Activated CD8-positive, alpha-beta T cell treated with anti-CD3 and anti-CD28 coated beads for 36 hours (primary cell): ENCODE measurements around the gene CSF2RB. TPM values are rescaled to one million over a fixed set of nuclear protein-coding genes. Genes with fewer than 3 reads are reported as not detected.
A peak's percentile ranks its signal among the peaks of the same experiment; 100 is the strongest.

ENCODE experiments used
- ATAC-seq: fragments of 200-7000 bp; cut with Tn5 transposase; one replicate; pipeline ENCODE4 v1.10.0; 2021; ENCODE audit warnings: mild to moderate bottlenecking, moderate library complexity
- CTCF ChIA-PET: fragments of 350-600 bp; sonication (Branson Sonifier 250); formaldehyde crosslinking; loops from one replicate; lab custom pipeline; 2021; ENCODE audit warnings: antibody characterized with exemption; lab: Charles Lee
- POLR2A ChIA-PET: fragments of 350-600 bp; sonication (Branson Sonifier 250); formaldehyde crosslinking; loops from one replicate; lab custom pipeline; 2021; ENCODE audit warnings: antibody characterized with exemption; lab: Charles Lee
- DNase-seq: peaks from one replicate; pipeline ENCODE4 v3.0.0-alpha.2; 2020
- H3K27ac Mint-ChIP-seq: one replicate; pipeline ENCODE4 v1.8.0; 2021; ENCODE audit warnings: mild to moderate bottlenecking, mixed read lengths
- H3K27me3 Mint-ChIP-seq: one replicate; pipeline ENCODE4 v1.8.0; 2021; ENCODE audit warnings: mixed read lengths
- H3K36me3 Mint-ChIP-seq: one replicate; pipeline ENCODE4 v1.8.0; 2021; ENCODE audit warnings: low read depth, mixed read lengths
- H3K4me1 Mint-ChIP-seq: one replicate; pipeline ENCODE4 v1.8.0; 2021; ENCODE audit warnings: low read depth, mixed read lengths
- H3K4me3 Mint-ChIP-seq: one replicate; pipeline ENCODE4 v1.8.0; 2021; ENCODE audit warnings: mild to moderate bottlenecking, moderate library complexity, mixed read lengths
- H3K9me3 Mint-ChIP-seq: one replicate; pipeline ENCODE4 v1.8.0; 2021; ENCODE audit warnings: mixed read lengths
- intact Hi-C: fragments of 100-400 bp; cut with micrococcal nuclease; formaldehyde crosslinking; loops from one replicate; pipeline ENCODE4 v1.10.0; 2022
- total RNA-seq, 2 experiments: library from RNA; stranded (reverse); gene quantifications; one replicate each; pipeline ENCODE4 v1.2.3, GENCODE V29; 2021
- TF ChIP-seq, protein P1 (sequence below): fragments of 200-600 bp; IDR thresholded peaks from one replicate; pipeline ENCODE4 v1.8.0; 2022; ENCODE audit warnings: antibody characterized with exemption, mild to moderate bottlenecking

CSF2RB gene
- total RNA-seq, 2 experiments from 2014 or later: 0.16 to 0.29 TPM

DNA sequence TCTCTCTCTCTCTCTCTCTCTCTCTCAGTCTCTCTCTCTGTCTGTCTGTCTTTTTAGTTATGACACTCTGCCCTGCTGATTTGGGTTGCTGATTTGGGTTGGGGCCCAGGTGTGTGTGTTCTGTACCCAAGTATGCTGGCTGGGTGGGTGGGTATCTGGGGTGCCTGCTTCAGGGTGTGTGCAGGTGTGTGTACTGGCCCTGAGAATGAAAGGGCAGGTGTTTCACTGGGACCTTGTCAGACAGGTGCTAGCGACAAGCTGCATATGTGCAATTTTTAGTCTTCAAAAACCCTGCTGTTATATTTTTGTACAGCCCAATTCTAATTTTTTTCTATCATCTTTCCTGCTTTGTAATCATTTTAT is 943 bp downstream of the CSF2RB start:
- CTCF ChIA-PET: no interaction called here
- ATAC-seq (no peak), DNase-seq (no peak)
- Mint-ChIP-seq H3K36me3 (no peaks in the 10 kb centered on the region), H3K27me3 (peaks cover 15% of the 10 kb centered on the region), H3K9me3 (no peaks in the 10 kb centered on the region), H3K4me3 (no peak overlapping the region), H3K27ac (no peak overlapping the region), H3K4me1 (no peaks in the 10 kb centered on the region)
- TF ChIP-seq, protein P1, sequence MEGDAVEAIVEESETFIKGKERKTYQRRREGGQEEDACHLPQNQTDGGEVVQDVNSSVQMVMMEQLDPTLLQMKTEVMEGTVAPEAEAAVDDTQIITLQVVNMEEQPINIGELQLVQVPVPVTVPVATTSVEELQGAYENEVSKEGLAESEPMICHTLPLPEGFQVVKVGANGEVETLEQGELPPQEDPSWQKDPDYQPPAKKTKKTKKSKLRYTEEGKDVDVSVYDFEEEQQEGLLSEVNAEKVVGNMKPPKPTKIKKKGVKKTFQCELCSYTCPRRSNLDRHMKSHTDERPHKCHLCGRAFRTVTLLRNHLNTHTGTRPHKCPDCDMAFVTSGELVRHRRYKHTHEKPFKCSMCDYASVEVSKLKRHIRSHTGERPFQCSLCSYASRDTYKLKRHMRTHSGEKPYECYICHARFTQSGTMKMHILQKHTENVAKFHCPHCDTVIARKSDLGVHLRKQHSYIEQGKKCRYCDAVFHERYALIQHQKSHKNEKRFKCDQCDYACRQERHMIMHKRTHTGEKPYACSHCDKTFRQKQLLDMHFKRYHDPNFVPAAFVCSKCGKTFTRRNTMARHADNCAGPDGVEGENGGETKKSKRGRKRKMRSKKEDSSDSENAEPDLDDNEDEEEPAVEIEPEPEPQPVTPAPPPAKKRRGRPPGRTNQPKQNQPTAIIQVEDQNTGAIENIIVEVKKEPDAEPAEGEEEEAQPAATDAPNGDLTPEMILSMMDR: no peak
- intact Hi-C loops: no loop called here
- POLR2A ChIA-PET: interaction anchor here (1.0 kb wide), 1 partner anchor 138 kb away, joined by 3 read pairs; the partner anchor contains the start of gene IFT27

DNA sequence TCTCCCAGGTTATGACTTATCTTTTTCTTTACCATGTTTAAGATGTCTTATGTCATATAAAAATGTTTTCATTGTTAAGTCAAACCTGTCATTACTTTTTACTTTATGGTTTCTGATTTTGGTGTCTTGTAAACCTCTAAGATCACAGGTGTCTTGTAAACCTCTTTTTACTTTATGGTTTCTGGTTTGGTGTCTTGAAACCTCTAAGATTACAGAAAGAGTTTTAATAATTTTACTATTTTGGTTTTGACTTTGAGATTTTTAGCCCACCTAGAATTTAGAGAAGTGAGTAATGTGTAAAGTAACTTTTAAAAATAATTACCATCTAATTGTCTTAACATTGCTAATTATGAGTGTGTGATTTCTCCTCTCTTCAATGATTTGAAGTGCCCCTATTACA is 2.6 kb downstream of the CSF2RB start:
- POLR2A ChIA-PET: no interaction called here
- no peak for DNase-seq
- H3K27ac Mint-ChIP-seq: no peak overlapping the region
- H3K9me3 Mint-ChIP-seq: no peaks in the 10 kb centered on the region
- no peaks in the 10 kb centered on the region for H3K36me3 Mint-ChIP-seq
- TF ChIP-seq, protein P1: no peak
- ATAC-seq: no peak
- intact Hi-C loops: no loop called here
- no peak overlapping the region for H3K4me3 Mint-ChIP-seq
- H3K27me3 Mint-ChIP-seq: peaks cover 21% of the 10 kb centered on the region
- CTCF ChIA-PET: interaction anchor here (1.7 kb wide), 1 partner anchor 60 kb away, joined by 9 read pairs; no protein-coding TSS in a partner anchor
- H3K4me1 Mint-ChIP-seq: no peaks in the 10 kb centered on the region

- intact Hi-C loops: no loop called here
- no peak for DNase-seq
- ChIA-PET POLR2A (interaction anchor here (0.8 kb wide), 2 partner anchors 11 to 339 kb away, joined by 3 read pairs; no protein-coding TSS in a partner anchor), CTCF (no interaction called here)
- no peaks in the 10 kb centered on the region for H3K36me3 Mint-ChIP-seq
- H3K27me3 Mint-ChIP-seq: peaks cover 18% of the 10 kb centered on the region
- no peak overlapping the region for H3K27ac Mint-ChIP-seq
- TF ChIP-seq, protein P1: no peak
- H3K4me3 Mint-ChIP-seq: no peak overlapping the region
- H3K9me3 Mint-ChIP-seq: no peaks in the 10 kb centered on the region
- no peak for ATAC-seq
- no peaks in the 10 kb centered on the region for H3K4me1 Mint-ChIP-seq
Observed at GRCh38 chr22:36918586-36919284, 5.3 kb downstream of the CSF2RB start.

- no peaks in the 10 kb centered on the region for H3K9me3 Mint-ChIP-seq
- no peaks in the 10 kb centered on the region for H3K4me1 Mint-ChIP-seq
- no peak overlapping the region for H3K4me3 Mint-ChIP-seq
- H3K27me3 Mint-ChIP-seq: peaks cover 23% of the 10 kb centered on the region
- intact Hi-C loops: no loop called here
- ATAC-seq (peak; percentile 27), DNase-seq (peak; percentile 13)
- TF ChIP-seq, protein P1: no peak
- ChIA-PET POLR2A (no interaction called here), CTCF (no interaction called here)
- no peaks in the 10 kb centered on the region for H3K36me3 Mint-ChIP-seq
- no peak overlapping the region for H3K27ac Mint-ChIP-seq
Observed at GRCh38 chr22:36921309-36922104, 8.1 kb downstream of the CSF2RB start.

DNA sequence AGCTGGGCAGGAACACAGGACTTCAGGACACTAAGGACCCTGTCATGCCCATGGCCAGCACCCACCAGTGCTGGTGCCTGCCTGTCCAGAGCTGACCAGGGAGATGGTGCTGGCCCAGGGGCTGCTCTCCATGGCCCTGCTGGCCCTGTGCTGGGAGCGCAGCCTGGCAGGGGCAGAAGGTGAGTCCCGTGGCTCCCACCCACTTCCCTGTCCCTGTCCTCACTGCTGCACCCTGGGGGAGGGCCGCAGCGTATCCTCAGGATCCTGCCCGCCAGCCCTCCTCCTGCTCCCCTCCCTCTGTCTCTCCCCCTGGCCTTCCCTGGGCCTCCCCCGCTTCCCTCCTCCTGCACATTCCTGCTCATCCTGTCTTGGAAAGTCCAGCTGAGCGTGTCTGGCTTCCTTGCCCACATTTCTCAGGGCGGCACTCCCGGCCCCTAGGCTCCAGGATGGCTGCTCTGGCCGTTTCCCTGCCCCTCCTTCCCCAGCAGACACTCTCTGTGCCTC is 8.7 kb downstream of the CSF2RB start:
- H3K27ac Mint-ChIP-seq: no peak overlapping the region
- H3K4me3 Mint-ChIP-seq: no peak overlapping the region
- H3K27me3 Mint-ChIP-seq: peaks cover 21% of the 10 kb centered on the region
- no peaks in the 10 kb centered on the region for H3K4me1 Mint-ChIP-seq
- no peaks in the 10 kb centered on the region for H3K36me3 Mint-ChIP-seq
- intact Hi-C loops: no loop called here
- TF ChIP-seq, protein P1: no peak
- DNase-seq: no peak
- CTCF ChIA-PET: no interaction called here
- POLR2A ChIA-PET: no interaction called here
- ATAC-seq: no peak
- H3K9me3 Mint-ChIP-seq: no peaks in the 10 kb centered on the region
